ENCODE results near the gene RNLS.

- TF ChIP-seq ZNF777 (tag by site-specific recombination; IDR thresholded peaks at IDR 0.05; ENCODE audit: borderline replicate concordance), result no peak
- TF ChIP-seq ZNF19 (tag by site-specific recombination; IDR thresholded peaks at IDR 0.05; ENCODE audit: low read depth), result no peak
- TF ChIP-seq ZNF10 (tag by site-specific recombination; IDR thresholded peaks at IDR 0.05), result no peak
- TF ChIP-seq CTCF (tag by site-specific recombination; IDR thresholded peaks at IDR 0.05), result no peak
- no peak for TF ChIP-seq ZSCAN18 (tag by site-specific recombination; IDR thresholded peaks at IDR 0.05)
- TF ChIP-seq ZNF473 (tag by site-specific recombination; IDR thresholded peaks at IDR 0.05), result no peak
- TF ChIP-seq ELK4 (IDR thresholded peaks at IDR 0.05; ENCODE audit: borderline replicate concordance, low read depth, low read length), result no peak
- TF ChIP-seq ZNF148 (tag by site-specific recombination; IDR thresholded peaks at IDR 0.05; ENCODE audit: borderline replicate concordance), result no peak
- no peak for TF ChIP-seq REST (tag by site-specific recombination; IDR thresholded peaks at IDR 0.05)
- no peak for TF ChIP-seq ZBTB1 (tag by site-specific recombination; IDR thresholded peaks at IDR 0.05)
- no peak for TF ChIP-seq BCL11A (tag by site-specific recombination; IDR thresholded peaks at IDR 0.05; ENCODE audit: low read depth)
- peak; percentile 67 for TF ChIP-seq PRDM10 (tag by site-specific recombination; IDR thresholded peaks at IDR 0.05)
- TF ChIP-seq TRIM28 (IDR thresholded peaks at IDR 0.05; ENCODE audit: borderline replicate concordance, low read length), result no peak
- TF ChIP-seq ZNF580 (tag by site-specific recombination; IDR thresholded peaks at IDR 0.05), result no peak
Measured at GRCh38 chr10:88544140-88544870, 38.8 kb downstream of the RNLS start.
